ENCODE results near the gene CDKL2. TPM values are rescaled to one million over a fixed set of nuclear protein-coding genes. Genes with fewer than 3 reads are reported as not detected.

Gene CDKL2
- total RNA-seq, 4 donors from 2014 or later = 14.1 to 27.0 (median 17.6) TPM

- TF ChIP-seq CTCF (IDR thresholded peaks at IDR 0.05) (no peak), POLR2A (IDR thresholded peaks at IDR 0.05) (no peak)
- WGBS, 2 donors = 79 to 92% methylated on average over 1 of the region's 1 CpG
- no peak overlapping the region for H3K4me3 ChIP-seq (replicated peaks in 1 of 3)
- H3K9me3 ChIP-seq = no peaks in the 10 kb centered on the region
- intact Hi-C loops (cut with DNase I) = no loop called here
- H3K27me3 ChIP-seq = no peaks in the 10 kb centered on the region
- DNase-seq = no peak
- H3K27ac ChIP-seq = no peak overlapping the region
- H3K4me1 ChIP-seq = no peaks in the 10 kb centered on the region
- no peaks in the 10 kb centered on the region for H3K36me3 ChIP-seq
These were observed 63.4 kb downstream of the CDKL2 start for GRCh38 chr4:75566911-75567310.

- Histone ChIP-seq H3K4me3 (replicated peaks in 1 of 3) (no peak overlapping the region), H3K27me3 (no peaks in the 10 kb centered on the region), H3K4me1 (no peaks in the 10 kb centered on the region), H3K36me3 (no peaks in the 10 kb centered on the region), H3K27ac (no peak overlapping the region), H3K9me3 (no peaks in the 10 kb centered on the region)
- intact Hi-C loops (cut with DNase I) = no loop called here
- no peak for DNase-seq
- no peak for TF ChIP-seq POLR2A (IDR thresholded peaks at IDR 0.05)
These were observed 64.8 kb downstream of the CDKL2 start for GRCh38 chr4:75565481-75565880.

- intact Hi-C loops (cut with DNase I) = no loop called here
- Histone ChIP-seq H3K4me3 (replicated peaks in 1 of 3) (no peak overlapping the region), H3K36me3 (no peaks in the 10 kb centered on the region), H3K27me3 (no peaks in the 10 kb centered on the region), H3K9me3 (no peaks in the 10 kb centered on the region), H3K27ac (no peak overlapping the region), H3K4me1 (no peaks in the 10 kb centered on the region)
- TF ChIP-seq CTCF (IDR thresholded peaks at IDR 0.05) = no peak
- TF ChIP-seq POLR2A (IDR thresholded peaks at IDR 0.05) = no peak
- WGBS, 2 donors = 86 to 92% methylated on average over 11 of the region's 11 CpGs
- no peak for DNase-seq
These were observed 66.3 kb downstream of the CDKL2 start for GRCh38 chr4:75564023-75564422.

GRCh38 chr4:75561789-75562188 is 68.5 kb downstream of the CDKL2 start:
- intact Hi-C loops (cut with DNase I) = no loop called here
- TF ChIP-seq CTCF (IDR thresholded peaks at IDR 0.05) = no peak
- no peak for TF ChIP-seq POLR2A (IDR thresholded peaks at IDR 0.05)
- WGBS, 2 donors = 59 to 66% methylated on average over 8 of the region's 8 CpGs
- Histone ChIP-seq H3K27ac (no peak overlapping the region), H3K36me3 (no peaks in the 10 kb centered on the region), H3K4me3 (replicated peaks in 1 of 3) (no peak overlapping the region), H3K27me3 (no peaks in the 10 kb centered on the region), H3K9me3 (no peaks in the 10 kb centered on the region), H3K4me1 (no peaks in the 10 kb centered on the region)
- peak in 1 of 2 donors; percentile 21 for DNase-seq

- Histone ChIP-seq H3K27me3 (no peaks in the 10 kb centered on the region), H3K4me1 (no peaks in the 10 kb centered on the region), H3K4me3 (replicated peaks in 1 of 3) (no peak overlapping the region), H3K27ac (no peak overlapping the region), H3K36me3 (no peaks in the 10 kb centered on the region), H3K9me3 (no peaks in the 10 kb centered on the region)
- WGBS, 2 donors = 70 to 71% methylated on average over 8 of the region's 8 CpGs
- TF ChIP-seq POLR2A (IDR thresholded peaks at IDR 0.05) (no peak), CTCF (IDR thresholded peaks at IDR 0.05) (no peak)
- DNase-seq = no peak
- intact Hi-C loops (cut with DNase I) = no loop called here
These were observed 72.6 kb downstream of the CDKL2 start for GRCh38 chr4:75557696-75558095.

Measured in thyroid gland (tissue), 4 donors.